Measurements from ENCODE around the gene SRP54. TPM values are rescaled to one million over a fixed set of nuclear protein-coding genes. Genes with fewer than 3 reads are reported as not detected.

Gene SRP54
- total RNA-seq = 56.1 and 63.9 TPM in 2 replicates

DNA sequence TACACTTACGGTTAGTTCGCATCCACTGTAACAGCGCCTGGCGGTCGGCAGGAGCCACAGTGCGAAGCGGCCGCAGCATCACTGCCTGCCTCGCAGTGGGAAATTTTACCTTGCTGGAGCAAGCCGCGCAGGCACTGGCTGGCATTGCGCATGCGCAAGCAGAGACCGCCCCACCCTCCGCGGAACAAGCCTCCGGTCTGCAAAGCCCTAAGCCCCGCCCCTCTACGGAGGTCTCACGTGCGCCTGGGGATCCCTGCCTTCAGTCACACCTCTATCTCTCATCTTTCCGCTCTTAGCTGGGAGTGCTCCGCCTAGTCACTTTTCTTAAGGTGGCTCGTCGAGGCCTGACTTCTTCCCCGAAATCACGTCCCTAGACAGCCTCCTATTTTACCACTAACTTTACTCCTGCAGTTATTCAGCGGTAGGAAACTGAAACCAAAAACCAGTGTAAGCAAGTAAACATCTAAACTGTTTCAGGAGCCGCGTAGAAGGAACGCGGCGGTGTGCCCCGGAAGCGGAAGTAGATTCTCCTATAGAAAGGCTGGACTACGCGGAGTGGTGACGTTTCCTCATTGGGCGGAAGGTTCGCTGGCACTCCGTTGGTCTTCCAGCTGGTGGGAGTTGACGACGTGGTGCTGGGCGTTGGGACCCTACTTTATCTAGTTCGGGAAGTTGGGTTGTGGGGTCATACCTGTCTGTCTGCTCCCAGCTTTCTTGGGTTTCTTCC is at the start of gene SRP54:
TSS of gene SRP54 (plus strand) at position 572 of the 727 bp plus-strand sequence. CDS start 13,718 bp downstream, outside the sequence.

GRCh38 chr14:35046048-35046750 is 63.4 kb downstream of the SRP54 start, which contains the start of gene FAM177A1:
Gene FAM177A1 (plus strand): TSS chr14:35046272. CDS start chr14:35046464, 192 bp downstream.

Other genes with a start within 250 kb of the SRP54 start
- gene BAZ1A, start 107.6 kb upstream of the SRP54 start, total RNA-seq = 24.4 and 42.8 TPM in 2 replicates
- gene FAM177A1, start 63.3 kb downstream of the SRP54 start, total RNA-seq = 38.0 and 39.1 TPM in 2 replicates
- gene PPP2R3C, start 139.0 kb downstream of the SRP54 start, total RNA-seq = 36.3 and 49.6 TPM in 2 replicates
- gene PRORP, start 139.6 kb downstream of the SRP54 start, total RNA-seq = 18.7 and 24.6 TPM in 2 replicates